ENCODE results near the gene DNAJC6.
A peak's percentile ranks its signal among the peaks of the same experiment; 100 is the strongest.
"Not testable (repeated sequence)": the region's sequence is repeated elsewhere in the genome, so short reads cannot be mapped to it uniquely, and the experiment has no call there.

Gene DNAJC6

GRCh38 chr1:65309304-65310077 is at the start of gene DNAJC6:
Gene DNAJC6 (plus strand): TSS chr1:65309543. CDS start chr1:65309746, 203 bp downstream.
- DNase-seq (ENCODE audit: low read depth in 2 of 3, low spot score in 1 of 3): peak in 2 of 3 donors; percentile 30 to 32

GRCh38 chr1:65259816-65260215 is 49.5 kb upstream of the DNAJC6 start:
- no peak for DNase-seq (ENCODE audit: low read depth in 2 of 3, low spot score in 1 of 3)

DNA sequence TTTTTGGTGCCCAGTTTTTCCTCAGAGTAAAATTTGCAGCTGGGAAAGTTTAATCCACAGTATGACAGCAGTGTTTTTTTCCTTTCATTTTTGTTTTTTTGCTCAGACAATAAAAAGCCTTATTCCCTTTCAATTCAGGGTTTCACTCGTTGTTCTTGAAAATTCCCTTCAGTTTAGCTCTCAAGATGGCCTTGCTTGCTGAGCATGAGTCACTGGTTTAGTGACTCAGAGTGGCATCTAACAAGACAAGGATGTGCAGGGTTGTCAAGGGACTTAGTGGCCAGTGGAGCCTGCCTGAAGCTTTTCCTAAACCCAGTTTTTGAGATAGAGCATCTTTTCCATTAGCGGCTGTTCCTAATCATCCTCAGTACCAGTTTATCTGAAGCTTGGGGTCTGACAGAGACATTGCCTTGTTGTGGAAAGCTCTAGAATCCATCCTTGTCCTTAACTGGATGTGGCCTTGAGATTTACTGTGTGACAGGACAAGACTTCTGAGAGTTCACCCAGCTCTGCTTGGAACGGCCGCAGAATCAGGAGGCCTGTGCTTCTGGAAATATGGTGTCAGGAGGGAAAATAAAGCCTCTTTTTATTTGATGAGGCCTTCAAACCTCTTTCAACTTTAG is 48.4 kb upstream of the DNAJC6 start:
- DNase-seq (ENCODE audit: low read depth in 2 of 3, low spot score in 1 of 3): peak in 1 of 3 donors; percentile 10

GRCh38 chr1:65263286-65263685 is 46.1 kb upstream of the DNAJC6 start:
- no peak for DNase-seq (ENCODE audit: low read depth in 2 of 3, low spot score in 1 of 3)

DNA sequence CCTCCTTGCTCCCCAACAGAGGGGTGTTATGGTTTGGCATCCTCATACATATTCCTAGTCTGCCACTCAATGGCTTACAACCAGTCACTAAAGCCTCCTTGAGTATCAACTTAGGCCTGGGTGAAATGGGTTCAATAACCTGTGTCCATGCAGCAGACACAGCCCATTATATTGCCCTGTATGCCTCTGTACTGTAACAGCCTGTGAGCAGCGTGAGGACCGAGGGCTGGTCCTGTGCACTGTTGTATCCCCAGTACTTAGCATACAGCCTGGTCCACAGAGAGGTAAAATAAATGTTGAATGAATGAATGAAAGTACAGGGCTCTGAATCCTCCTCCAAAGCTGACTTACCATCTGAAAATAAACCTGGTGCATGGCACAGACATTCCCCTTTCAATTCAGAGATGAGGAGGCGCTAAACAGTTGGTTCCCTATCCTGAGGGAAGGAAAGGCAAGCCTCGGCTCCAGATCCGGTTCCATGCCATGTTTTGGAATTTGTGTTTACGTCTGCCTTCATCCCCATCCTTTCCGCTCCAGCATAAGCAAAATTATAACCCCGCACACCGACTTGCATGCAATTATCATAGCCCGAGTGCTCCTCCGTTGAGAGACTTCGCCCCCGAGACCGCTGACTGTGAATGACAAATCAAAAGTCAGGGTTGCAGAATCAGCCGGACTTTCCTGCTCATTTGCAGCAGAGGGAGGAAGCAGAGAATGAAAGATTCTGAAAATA is 45.0 kb upstream of the DNAJC6 start:
- DNase-seq (ENCODE audit: low read depth in 2 of 3, low spot score in 1 of 3): no peak

- DNase-seq (ENCODE audit: low read depth in 2 of 3, low spot score in 1 of 3): no peak
Observed at GRCh38 chr1:65265296-65265650, 44.1 kb upstream of the DNAJC6 start.

- DNase-seq (ENCODE audit: low read depth in 2 of 3, low spot score in 1 of 3): no peak
Observed at GRCh38 chr1:65265651-65266351, 43.5 kb upstream of the DNAJC6 start.

DNA sequence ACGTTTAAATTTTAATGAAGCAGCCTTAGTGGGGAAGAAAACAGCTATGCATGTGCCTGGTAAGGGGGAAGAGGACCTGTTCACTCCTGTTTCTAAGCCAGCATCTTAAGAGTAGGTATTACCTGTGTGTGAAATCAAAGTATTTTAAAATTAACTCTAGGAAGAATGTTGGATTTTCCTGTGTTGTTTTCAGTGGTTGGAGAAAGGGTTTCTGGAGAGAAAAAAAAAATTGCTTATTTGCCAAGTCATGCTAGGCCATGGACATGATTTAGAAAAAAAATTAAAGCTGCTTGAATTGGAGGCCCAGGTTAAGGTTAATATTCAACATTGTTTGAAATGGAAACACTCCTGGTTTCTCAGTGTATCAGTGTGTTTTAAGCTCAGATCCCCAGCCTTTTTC is 42.9 kb upstream of the DNAJC6 start:
- no peak for DNase-seq (ENCODE audit: low read depth in 2 of 3, low spot score in 1 of 3)

DNA sequence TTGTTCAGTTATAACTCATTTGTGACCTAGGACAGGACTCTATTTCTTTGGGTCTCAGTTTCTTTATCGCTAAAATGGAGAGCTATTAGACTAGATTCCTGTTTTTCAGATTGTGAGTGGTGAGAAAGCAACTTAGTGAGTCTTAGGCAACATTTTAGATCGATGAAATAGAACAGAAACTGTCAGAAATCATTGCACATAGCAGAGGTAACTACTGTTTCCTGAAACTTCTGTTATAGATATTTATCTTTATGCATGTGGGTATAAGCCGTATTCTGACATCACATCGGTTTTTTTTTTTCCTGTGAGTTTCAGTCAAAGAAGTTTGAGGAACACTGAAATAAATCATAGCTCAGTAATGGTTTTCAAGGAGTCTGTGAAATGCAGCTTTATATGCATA is 42.1 kb upstream of the DNAJC6 start:
- DNase-seq (ENCODE audit: low read depth in 2 of 3, low spot score in 1 of 3): no peak

- DNase-seq (ENCODE audit: low read depth in 2 of 3, low spot score in 1 of 3): no peak
Observed at GRCh38 chr1:65267683-65268082, 41.7 kb upstream of the DNAJC6 start.

DNA sequence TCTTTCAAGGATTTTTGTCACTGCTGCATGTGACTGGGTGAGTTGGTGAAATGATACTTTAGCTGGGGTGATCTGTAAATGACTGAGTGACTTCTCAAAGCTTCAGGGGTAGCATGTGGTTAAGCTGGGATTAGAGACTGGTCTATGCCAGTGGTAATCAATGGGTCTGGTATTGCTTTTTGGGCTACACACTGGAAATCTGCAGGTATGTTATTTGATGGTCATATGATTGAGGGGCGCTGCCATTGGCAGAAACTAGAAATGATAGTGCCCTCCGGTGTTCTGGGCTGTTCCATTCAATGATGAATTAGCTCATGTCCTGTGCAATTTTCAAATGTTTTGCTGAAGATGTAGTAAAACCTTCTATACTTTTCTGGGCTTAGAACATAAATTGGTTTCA is 39.7 kb upstream of the DNAJC6 start:
- DNase-seq (ENCODE audit: low read depth in 2 of 3, low spot score in 1 of 3): no peak

DNA sequence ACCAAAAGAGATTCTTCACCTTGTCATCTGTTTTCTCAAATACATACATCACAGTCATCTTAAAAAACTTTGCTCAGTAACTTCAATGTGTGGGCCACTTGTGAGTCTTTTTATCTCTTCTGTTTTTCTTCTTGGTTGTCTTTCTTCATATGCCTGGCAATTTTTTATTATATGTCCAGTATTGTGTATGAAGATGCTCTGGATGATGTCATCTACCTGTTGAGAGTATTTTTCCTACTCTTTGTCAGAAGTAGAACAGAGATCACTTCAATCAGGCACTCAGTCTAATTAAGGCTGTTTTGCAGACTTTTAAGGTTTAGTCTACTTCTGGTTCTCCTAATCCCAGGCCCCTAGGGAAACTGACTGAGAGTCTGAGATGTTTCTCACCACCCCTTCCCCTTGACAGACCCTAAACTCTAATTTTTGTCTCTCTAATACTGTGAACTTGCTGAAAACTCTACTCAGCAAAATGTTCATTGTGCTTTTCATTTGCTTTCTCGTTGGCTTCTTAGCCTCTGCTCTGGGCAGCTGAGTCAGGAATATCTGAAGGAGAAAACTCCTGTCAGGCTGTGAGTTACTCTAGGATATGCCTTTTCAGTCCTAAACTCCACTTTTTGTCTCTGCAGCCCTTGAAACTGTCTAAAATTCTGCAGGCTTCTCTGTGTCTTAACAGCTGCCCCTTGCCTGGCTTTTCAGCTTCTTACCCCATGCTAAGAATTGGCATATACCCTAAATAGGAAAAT is 33.0 kb upstream of the DNAJC6 start:
- no peak for DNase-seq (ENCODE audit: low read depth in 2 of 3, low spot score in 1 of 3)

DNA sequence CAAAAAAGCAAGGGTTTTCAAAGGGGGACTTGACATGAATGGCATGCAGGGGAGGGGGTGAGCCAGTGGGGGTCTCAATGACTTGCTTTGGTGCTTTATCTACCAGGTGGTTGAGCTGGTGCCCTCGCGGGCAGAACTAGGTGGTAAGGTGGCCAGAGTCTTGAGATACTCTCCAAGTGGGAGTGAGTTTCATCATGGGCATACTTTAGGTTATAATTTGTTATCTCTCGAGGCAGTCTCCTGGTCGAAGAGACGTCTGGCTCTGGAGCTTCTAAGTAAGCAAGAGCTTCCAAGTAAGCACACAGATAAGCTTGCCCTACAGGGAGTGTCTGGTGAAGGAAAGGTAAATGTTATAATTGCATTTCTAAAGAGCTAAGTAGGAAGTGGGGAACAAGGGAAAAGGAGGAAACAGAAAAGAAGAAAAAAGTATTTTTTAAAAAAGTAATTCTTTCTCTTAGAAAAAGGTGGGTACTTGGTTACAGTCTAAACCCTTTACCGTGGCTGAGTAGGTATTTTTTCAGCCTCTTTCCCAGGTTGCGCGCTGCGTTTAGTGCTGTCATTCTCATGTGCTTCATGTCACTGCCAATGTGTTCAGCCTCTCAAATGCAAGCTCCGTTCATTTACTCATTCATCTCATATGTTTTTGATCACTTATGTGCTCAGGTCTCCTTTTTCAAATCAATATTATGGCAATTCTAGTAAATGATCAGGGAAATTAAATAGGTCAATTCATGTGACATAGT is 31.6 kb upstream of the DNAJC6 start:
- no peak for DNase-seq (ENCODE audit: low read depth in 2 of 3, low spot score in 1 of 3)

DNA sequence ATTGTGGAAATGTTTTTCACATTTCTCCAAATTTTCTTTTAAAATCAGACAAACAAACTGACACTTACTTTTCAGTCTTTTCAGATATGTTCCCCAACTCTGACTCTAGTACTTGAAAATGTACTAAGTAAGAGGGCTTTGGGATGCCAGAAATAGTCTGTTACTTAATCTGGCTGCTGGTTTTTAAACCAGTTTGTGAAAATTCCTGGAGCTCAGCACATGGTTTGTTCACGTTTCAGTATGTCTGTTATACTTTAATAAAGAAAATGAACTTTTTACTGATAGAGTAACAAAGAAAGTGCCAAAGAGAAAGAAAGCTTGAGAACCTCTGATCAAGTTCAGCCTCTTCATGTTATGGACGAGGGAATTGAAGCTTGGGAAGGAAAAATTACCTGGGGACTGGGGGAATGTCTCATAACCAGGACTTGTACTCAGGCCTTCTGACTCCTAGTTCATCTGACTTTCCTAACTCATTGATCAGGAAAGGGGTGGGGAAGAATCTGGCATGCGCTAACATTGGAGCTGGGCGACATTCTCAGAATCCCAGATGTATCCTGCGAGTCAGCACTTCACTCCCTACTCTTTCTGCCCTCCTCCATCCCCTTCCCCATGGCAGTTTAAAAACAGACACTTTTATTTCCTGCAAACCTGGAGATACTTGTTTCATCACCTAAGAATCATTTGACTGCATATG is 30.8 kb upstream of the DNAJC6 start:
- no peak for DNase-seq (ENCODE audit: low read depth in 2 of 3, low spot score in 1 of 3)

DNA sequence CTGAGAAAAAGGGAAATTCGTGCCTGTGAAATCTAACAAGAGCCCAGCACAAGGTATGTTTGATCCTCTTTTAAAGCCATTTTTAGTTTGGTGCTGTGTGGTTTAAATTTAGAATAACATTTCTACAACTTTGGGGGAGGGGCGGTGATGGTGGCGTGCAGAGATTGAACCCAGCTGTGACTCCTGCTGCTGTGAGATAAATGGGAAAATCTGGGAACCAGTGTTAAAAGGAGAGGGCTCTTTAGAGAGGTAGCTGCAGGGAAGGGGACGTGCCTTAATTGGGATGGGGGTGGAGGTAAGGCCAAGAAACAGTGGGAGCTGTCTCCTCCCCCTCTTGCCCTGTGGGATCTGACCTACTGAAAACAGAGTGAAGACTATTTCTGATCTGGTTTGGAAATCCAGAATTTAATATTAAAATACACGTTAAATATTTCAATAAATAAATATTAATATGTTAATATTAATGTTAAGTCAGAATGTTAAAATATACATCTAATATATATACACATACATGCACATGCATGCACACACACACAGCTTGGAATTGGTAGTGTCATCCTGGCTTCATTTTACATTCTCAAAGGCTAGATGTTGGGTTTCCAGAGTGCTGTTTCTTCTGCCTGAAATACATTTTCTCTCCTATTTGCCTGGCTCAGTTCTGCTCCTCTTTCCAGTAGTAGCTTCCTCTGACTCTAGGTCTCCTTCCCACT is 30.1 kb upstream of the DNAJC6 start:
- DNase-seq (ENCODE audit: low read depth in 2 of 3, low spot score in 1 of 3): no peak

DNA sequence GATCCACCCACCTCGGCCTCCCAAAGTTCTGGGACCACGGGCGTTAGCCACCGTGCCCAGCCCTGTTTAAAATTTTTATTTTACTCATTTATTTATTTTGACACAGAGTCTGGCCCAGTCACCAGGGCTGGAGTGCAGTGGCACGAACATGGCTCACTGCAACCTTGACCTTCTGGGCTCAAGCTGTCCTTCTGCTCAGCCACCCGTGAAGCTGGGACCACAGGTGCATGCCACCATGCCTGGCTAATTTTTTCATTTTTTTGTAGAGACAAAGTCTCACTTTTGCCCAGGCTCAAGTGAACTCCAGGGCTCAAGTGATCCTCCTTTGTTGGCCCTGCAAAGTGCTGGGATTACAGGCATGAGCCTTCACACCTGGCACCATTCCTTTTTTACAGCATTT is 27.5 kb upstream of the DNAJC6 start:
- DNase-seq (ENCODE audit: low read depth in 2 of 3, low spot score in 1 of 3): no peak

- DNase-seq (ENCODE audit: low read depth in 2 of 3, low spot score in 1 of 3): no peak
Observed at GRCh38 chr1:65284229-65284628, 25.1 kb upstream of the DNAJC6 start.

- DNase-seq (ENCODE audit: low read depth in 2 of 3, low spot score in 1 of 3): no peak
Observed at GRCh38 chr1:65289449-65289848, 19.9 kb upstream of the DNAJC6 start.

DNA sequence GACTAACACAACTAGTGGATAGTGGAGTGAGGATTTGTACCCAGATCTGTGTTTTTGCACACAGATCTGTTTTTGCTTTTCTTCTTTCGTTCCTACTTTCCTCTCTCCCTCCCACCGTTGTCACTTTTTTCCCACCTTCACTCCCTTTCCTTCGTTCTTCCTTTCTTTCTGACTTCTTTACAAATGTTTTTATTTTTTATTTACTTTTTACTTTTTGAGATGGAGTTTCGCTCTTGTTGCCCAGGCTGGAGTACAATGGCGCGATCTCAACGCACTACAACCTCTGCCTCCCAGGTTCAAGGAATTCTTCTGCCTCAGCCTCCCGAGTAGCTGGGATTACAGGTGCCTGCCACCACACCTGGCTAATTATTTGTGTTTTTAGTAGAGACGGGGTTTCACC is 17.5 kb upstream of the DNAJC6 start:
- not testable (repeated sequence) for DNase-seq (ENCODE audit: low read depth in 2 of 3, low spot score in 1 of 3)

Measured in stimulated activated CD4-positive, alpha-beta T cell treated with anti-CD3 and anti-CD28 coated beads, Interleukin-12 subunit alpha, Interleukin-12 subunit beta, amount 100 ng/mL, for 48 hours (primary cell).